Transverse colon (tissue), 4 donors: ENCODE results near the gene SBNO2. TPM values are rescaled to one million over a fixed set of nuclear protein-coding genes. Genes with fewer than 3 reads are reported as not detected.
A peak's percentile ranks its signal among the peaks of the same experiment; 100 is the strongest.

Experiments used
- DNase-seq: peaks from one replicate; pipeline ENCODE4 v3.0.0-alpha.2; 2019
- H3K27ac ChIP-seq, 4 donors: fragments of 200-600 bp; sonication (generic); 2 replicates each; pipeline ENCODE4 v1.5.1; 2016 to 2018; ENCODE audit warnings: inconsistent platforms in 4 of 4
- H3K27me3 ChIP-seq: fragments of 200-600 bp; sonication (generic); 2 replicates; pipeline ENCODE4 v1.5.1; 2017; ENCODE audit warnings: inconsistent platforms
- H3K36me3 ChIP-seq, 4 donors: fragments of 200-600 bp; sonication (generic); 2 replicates each; pipeline ENCODE4 v1.5.1; 2017 to 2019; ENCODE audit warnings: inconsistent platforms in 4 of 4
- H3K4me1 ChIP-seq, 4 donors: fragments of 200-600 bp; sonication (generic); 2 replicates each; pipeline ENCODE4 v1.5.1; 2017 to 2020; ENCODE audit warnings: inconsistent platforms in 4 of 4
- H3K4me3 ChIP-seq, 4 donors: fragments of 200-600 bp; sonication (generic); 1 replicate in 1 of 4; 2 replicates in 3 of 4; pipeline versions ENCODE4 v1.5.1 to v1.6.1; 2017 to 2019; ENCODE audit warnings: inconsistent platforms in 4 of 4
- H3K9me3 ChIP-seq, 2 donors: fragments of 200-600 bp; sonication (generic); 2 replicates each; pipeline ENCODE4 v1.5.1; 2017 to 2019; ENCODE audit warnings: inconsistent platforms in 2 of 2
- EP300 ChIP-seq: sonication (generic); formaldehyde crosslinking; IDR thresholded peaks from one replicate; pipeline ENCODE4 v1.6.1; 2017; ENCODE audit warnings: antibody characterized with exemption, low read depth
- POLR2A ChIP-seq: fragments of 450-650 bp; IDR thresholded peaks from one replicate; pipeline ENCODE4 v1.6.1; 2016; ENCODE audit warnings: antibody characterized with exemption, mild to moderate bottlenecking, moderate library complexity
- POLR2AphosphoS5 ChIP-seq, 3 donors: sonication (generic); formaldehyde crosslinking; IDR thresholded peaks; one replicate each; pipeline ENCODE4 v1.6.1; 2016; ENCODE audit warnings: antibody characterized with exemption in 3 of 3
- WGBS, 2 donors: methylation state at CpG; one replicate each; pipeline ENCODE4 v1.1.5; 2018; ENCODE audit warnings: low coverage in 1 of 2; 5-methylcytosine and 5-hydroxymethylcytosine counted together
- in situ Hi-C, 4 donors: fragments of 200-750 bp; cut with MboI; loops; one replicate each; pipeline versions ENCODE4 v1.15.0 to v1.15.1; 2017; ENCODE audit warnings: low sequenced_read_pairs in 3 of 4, low pct_ligation_motif_present in 1 of 4, low pct_unique_long_range_greater_than_20kb in 1 of 4
- intact Hi-C: fragments of 100-400 bp; cut with DNase I; formaldehyde crosslinking; loops from one replicate; pipeline ENCODE4 v1.15.1; 2023; ENCODE audit warnings: low total_unique reads
- total RNA-seq, 4 donors: library from RNA; depleted of rRNA; stranded (reverse); fragments of >200 nt; gene quantifications; one replicate each; pipeline ENCODE4 v1.1.0, GENCODE V29; 2016
- TF ChIP-seq, protein P1 (sequence below), 5 experiments: fragments of 200-600 bp in 3 of 5; fragments of 450-650 bp in 2 of 5; sonication (generic) in 3 of 5; IDR thresholded peaks; 1 replicate in 2 of 5; 2 replicates in 3 of 5; pipeline ENCODE4 v1.5.1; 2016 to 2017; ENCODE audit warnings: antibody characterized with exemption in 5 of 5, inconsistent platforms in 3 of 5, mild to moderate bottlenecking in 2 of 5, moderate library complexity in 1 of 5

The SBNO2 gene
- total RNA-seq, 4 donors from 2014 or later, result 34.5 to 142 (median 48.3) TPM

DNA sequence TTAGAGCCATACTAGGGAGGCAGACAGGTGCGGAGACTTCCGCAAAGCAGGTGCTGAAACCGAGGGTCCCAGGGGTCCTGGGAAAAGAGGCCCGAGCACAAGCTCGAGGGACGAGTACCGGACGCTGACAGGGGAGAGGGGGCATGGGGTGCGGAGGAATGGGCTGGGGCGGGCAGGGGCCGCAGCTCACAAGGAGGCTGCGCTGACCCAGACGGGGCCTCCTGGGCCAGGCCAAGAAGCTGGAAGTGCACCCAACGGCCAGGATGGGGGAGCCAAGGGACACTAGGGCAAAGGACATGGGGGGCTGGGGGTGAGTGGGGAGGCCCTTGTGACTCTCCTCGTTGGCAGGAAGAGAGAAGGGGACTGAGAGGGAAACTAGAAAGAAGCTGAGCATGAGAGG is 80.7 kb downstream of the SBNO2 start:
- no peaks in the 10 kb centered on the region for H3K27me3 ChIP-seq
- peaks cover 12 to 38% (median 28%) of the 10 kb centered on the region in 4 donors for H3K4me1 ChIP-seq
- H3K9me3 ChIP-seq, result no peaks in the 10 kb centered on the region
- in situ Hi-C loops (no loop called here), intact Hi-C loops (no loop called here)
- WGBS, 2 donors, result 75 to 88% methylated on average over 2 to 15 of the region's 15 CpGs
- peaks cover 0 to 19% (median 8%) of the 10 kb centered on the region in 4 donors for H3K36me3 ChIP-seq
- no peak for DNase-seq
- H3K4me3 ChIP-seq, result no peak overlapping the region
- TF ChIP-seq POLR2A, result no peak
- TF ChIP-seq, protein P1, sequence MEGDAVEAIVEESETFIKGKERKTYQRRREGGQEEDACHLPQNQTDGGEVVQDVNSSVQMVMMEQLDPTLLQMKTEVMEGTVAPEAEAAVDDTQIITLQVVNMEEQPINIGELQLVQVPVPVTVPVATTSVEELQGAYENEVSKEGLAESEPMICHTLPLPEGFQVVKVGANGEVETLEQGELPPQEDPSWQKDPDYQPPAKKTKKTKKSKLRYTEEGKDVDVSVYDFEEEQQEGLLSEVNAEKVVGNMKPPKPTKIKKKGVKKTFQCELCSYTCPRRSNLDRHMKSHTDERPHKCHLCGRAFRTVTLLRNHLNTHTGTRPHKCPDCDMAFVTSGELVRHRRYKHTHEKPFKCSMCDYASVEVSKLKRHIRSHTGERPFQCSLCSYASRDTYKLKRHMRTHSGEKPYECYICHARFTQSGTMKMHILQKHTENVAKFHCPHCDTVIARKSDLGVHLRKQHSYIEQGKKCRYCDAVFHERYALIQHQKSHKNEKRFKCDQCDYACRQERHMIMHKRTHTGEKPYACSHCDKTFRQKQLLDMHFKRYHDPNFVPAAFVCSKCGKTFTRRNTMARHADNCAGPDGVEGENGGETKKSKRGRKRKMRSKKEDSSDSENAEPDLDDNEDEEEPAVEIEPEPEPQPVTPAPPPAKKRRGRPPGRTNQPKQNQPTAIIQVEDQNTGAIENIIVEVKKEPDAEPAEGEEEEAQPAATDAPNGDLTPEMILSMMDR (IDR thresholded peaks at IDR 0.05), result no peak
- TF ChIP-seq EP300, result no peak
- no peak for TF ChIP-seq POLR2AphosphoS5 (IDR thresholded peaks at IDR 0.05)
- H3K27ac ChIP-seq, result peak overlapping the region in 1 of 4 donors; percentile 85

DNA sequence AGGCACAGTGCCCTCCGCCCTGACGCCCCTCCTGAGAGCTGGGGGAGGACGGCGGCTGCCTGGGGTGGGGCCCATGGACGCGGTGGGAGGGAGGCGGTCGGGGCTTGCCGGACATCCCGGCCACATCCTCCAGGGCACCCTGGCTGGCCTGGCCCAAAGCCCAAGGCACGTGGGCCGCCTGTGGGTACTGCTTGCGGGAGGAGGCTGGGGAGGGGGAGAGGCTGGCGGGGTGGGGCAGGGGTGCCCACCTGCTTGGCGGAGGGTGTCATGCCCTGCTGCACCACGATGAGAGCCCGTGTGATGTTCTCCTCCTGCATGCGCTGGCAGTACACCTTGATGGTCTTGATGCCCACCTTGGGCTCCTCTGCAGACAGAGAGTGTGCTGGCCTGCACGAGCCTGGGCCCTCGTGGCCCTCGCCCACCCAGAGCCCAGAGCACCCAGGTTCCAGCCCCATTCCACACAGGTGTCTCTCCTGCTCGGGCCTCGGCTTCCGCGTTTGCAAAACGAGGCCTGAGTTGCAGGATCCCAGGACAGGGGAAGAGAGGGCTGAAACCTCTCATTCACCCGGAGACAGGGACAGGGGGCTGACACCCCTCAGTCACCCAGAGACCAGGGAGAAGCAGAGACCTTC is 82.4 kb downstream of the SBNO2 start:
- H3K27ac ChIP-seq, result no peak overlapping the region
- TF ChIP-seq POLR2A (no peak), POLR2AphosphoS5 (IDR thresholded peaks at IDR 0.05) (no peak), EP300 (no peak)
- TF ChIP-seq, protein P1 (IDR thresholded peaks at IDR 0.05), result no peak
- 85% methylated on average over 3 of the region's 27 CpGs; no CpG with 5 or more reads in 1 of the 2 donors for WGBS, 2 donors
- intact Hi-C loops (no loop called here), in situ Hi-C loops (no loop called here)
- no peak overlapping the region for H3K4me3 ChIP-seq
- peaks cover 0 to 19% (median 8%) of the 10 kb centered on the region in 4 donors for H3K36me3 ChIP-seq
- H3K27me3 ChIP-seq, result no peaks in the 10 kb centered on the region
- DNase-seq, result no peak
- peaks cover 14 to 35% (median 27%) of the 10 kb centered on the region in 4 donors for H3K4me1 ChIP-seq
- H3K9me3 ChIP-seq, result no peaks in the 10 kb centered on the region

DNA sequence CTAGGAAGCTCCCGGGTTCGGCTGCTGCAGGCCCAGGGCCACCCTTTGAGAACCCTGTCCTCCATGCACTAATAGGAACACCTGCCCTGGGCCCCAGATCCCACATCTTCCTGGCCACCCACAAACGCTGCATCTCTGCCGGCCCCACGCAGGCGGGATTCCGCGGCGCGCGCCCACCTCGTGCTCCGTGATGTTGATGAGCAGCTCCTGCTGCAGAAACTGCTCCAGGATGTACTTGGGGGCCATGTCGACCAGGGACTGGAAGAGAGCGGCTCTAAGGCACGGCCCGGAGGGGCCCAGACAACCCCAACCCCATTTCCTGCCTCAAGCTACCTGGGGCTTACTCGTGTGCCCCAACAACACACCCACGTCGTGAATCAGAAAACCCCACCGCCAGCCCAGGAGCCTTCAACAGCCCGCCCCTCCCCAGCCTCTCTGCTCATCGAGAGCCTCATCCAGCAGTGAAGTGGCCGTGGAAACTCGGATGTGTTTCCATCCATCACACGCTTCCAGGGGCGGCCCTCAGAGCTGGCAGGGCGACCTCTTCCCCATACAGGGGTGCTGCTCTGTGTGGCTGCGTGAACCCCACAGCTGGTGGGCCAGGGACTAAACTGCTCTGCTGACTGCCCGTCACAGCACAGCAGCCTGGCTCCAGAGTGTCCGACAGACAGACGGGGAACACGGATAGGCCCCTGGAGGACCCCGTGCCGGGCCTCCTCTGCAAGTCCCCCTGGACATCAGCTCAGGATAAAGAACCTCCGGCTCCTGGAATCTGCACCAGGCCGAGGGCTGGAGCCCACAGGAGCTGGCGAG is 83.1 kb downstream of the SBNO2 start:
- in situ Hi-C loops, result no loop called here
- peaks cover 14 to 35% (median 27%) of the 10 kb centered on the region in 4 donors for H3K4me1 ChIP-seq
- peaks cover 0 to 19% (median 8%) of the 10 kb centered on the region in 4 donors for H3K36me3 ChIP-seq
- TF ChIP-seq POLR2AphosphoS5 (IDR thresholded peaks at IDR 0.05), result no peak
- no peak for TF ChIP-seq EP300
- no peak for TF ChIP-seq POLR2A
- TF ChIP-seq, protein P1 (IDR thresholded peaks at IDR 0.05), result no peak
- no peaks in the 10 kb centered on the region for H3K27me3 ChIP-seq
- 89% methylated on average over 30 of the region's 38 CpGs; no CpG with 5 or more reads in 1 of the 2 donors for WGBS, 2 donors
- intact Hi-C loops, result no loop called here
- no peak overlapping the region for H3K4me3 ChIP-seq
- DNase-seq, result no peak
- H3K9me3 ChIP-seq, result no peaks in the 10 kb centered on the region
- no peak overlapping the region for H3K27ac ChIP-seq

DNA sequence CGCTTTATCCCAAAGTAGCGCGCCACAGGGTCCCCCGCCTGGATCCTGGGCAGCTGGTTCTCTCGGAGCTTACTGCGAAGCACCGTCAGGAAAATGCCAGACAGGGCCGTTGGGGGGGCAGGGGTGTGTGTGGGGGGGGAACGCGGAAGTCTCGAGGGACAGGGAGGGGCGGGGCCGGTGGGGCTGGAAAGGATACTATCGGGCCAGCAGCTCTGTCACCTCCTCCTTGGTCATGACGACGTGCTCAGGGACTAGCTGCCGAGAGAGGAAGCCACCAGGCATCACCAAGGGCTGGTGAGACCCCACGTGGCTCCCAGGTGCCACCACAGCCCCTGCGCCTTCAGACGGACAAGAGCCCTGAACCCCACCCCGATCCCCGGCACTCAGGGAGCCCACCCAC is 84.2 kb downstream of the SBNO2 start:
- no peaks in the 10 kb centered on the region for H3K9me3 ChIP-seq
- no peak overlapping the region for H3K27ac ChIP-seq
- no peaks in the 10 kb centered on the region for H3K27me3 ChIP-seq
- intact Hi-C loops, result no loop called here
- no peak for DNase-seq
- H3K4me3 ChIP-seq, result no peak overlapping the region
- no peak for TF ChIP-seq POLR2A
- TF ChIP-seq, protein P1 (IDR thresholded peaks at IDR 0.05), result no peak
- peaks cover 0 to 19% (median 8%) of the 10 kb centered on the region in 4 donors for H3K36me3 ChIP-seq
- in situ Hi-C loops, result no loop called here
- 73 to 75% methylated on average over 5 to 16 of the region's 22 CpGs for WGBS, 2 donors
- H3K4me1 ChIP-seq, result peaks cover 14 to 31% (median 25%) of the 10 kb centered on the region in 4 donors
